GM19328 (cell line): Measurements from ENCODE around the gene NDST4.

Experiments used
- ATAC-seq: cut with Tn5 transposase; IDR thresholded peaks from one replicate; pipeline ENCODE4 v1.9.1; 2021; ENCODE audit warnings: mild to moderate bottlenecking, moderate library complexity; ENCODE audit not compliant: unreplicated experiment

NDST4 gene

GRCh38 chr4:114921191-114921590 is 192.2 kb downstream of the NDST4 start:
- ATAC-seq: no peak

GRCh38 chr4:114911111-114911510 is 202.3 kb downstream of the NDST4 start:
- no peak for ATAC-seq

- no peak for ATAC-seq
These were observed 205.9 kb downstream of the NDST4 start for GRCh38 chr4:114907568-114907967.

GRCh38 chr4:114905017-114905416 is 208.4 kb downstream of the NDST4 start:
- ATAC-seq: no peak

GRCh38 chr4:114900934-114901333 is 212.5 kb downstream of the NDST4 start:
- no peak for ATAC-seq

- no peak for ATAC-seq
These were observed 222.6 kb downstream of the NDST4 start for GRCh38 chr4:114890773-114891172.

- no peak for ATAC-seq
These were observed 226.7 kb downstream of the NDST4 start for GRCh38 chr4:114886761-114887160.

GRCh38 chr4:114883641-114884040 is 229.8 kb downstream of the NDST4 start:
- no peak for ATAC-seq

- ATAC-seq: no peak
These were observed 233.3 kb downstream of the NDST4 start for GRCh38 chr4:114879916-114880669.

GRCh38 chr4:114875630-114876029 is 237.8 kb downstream of the NDST4 start:
- no peak for ATAC-seq

- ATAC-seq: no peak
These were observed 239.1 kb downstream of the NDST4 start for GRCh38 chr4:114874321-114874720.

GRCh38 chr4:114870987-114871386 is 242.4 kb downstream of the NDST4 start:
- ATAC-seq: no peak

GRCh38 chr4:114866901-114867670 is 246.3 kb downstream of the NDST4 start:
- no peak for ATAC-seq

GRCh38 chr4:114864060-114864459 is 249.4 kb downstream of the NDST4 start:
- ATAC-seq: no peak

- ATAC-seq: no peak
These were observed 252.6 kb downstream of the NDST4 start for GRCh38 chr4:114860786-114861185.

GRCh38 chr4:114857831-114858230 is 255.6 kb downstream of the NDST4 start:
- ATAC-seq: no peak

- ATAC-seq: no peak
These were observed 273.4 kb downstream of the NDST4 start for GRCh38 chr4:114839986-114840385.

- no peak for ATAC-seq
These were observed 282.8 kb downstream of the NDST4 start for GRCh38 chr4:114830628-114831027.

GRCh38 chr4:114827651-114828050 is 285.8 kb downstream of the NDST4 start:
- ATAC-seq: no peak

GRCh38 chr4:114815760-114816159 is 297.7 kb downstream of the NDST4 start:
- ATAC-seq: no peak

- no peak for ATAC-seq
These were observed 299.5 kb downstream of the NDST4 start for GRCh38 chr4:114813961-114814360.

GRCh38 chr4:114811564-114812301 is 301.7 kb downstream of the NDST4 start:
- no peak for ATAC-seq
